Measurements from ENCODE around the gene NELL1. TPM values are rescaled to one million over a fixed set of nuclear protein-coding genes. Genes with fewer than 3 reads are reported as not detected.
"Not testable (repeated sequence)": the region's sequence is repeated elsewhere in the genome, so short reads cannot be mapped to it uniquely, and the experiment has no call there.

Gene NELL1
- total and polyA plus RNA-seq, 4 donors: 11.0 to 57.9 (median 31.2) TPM

DNA sequence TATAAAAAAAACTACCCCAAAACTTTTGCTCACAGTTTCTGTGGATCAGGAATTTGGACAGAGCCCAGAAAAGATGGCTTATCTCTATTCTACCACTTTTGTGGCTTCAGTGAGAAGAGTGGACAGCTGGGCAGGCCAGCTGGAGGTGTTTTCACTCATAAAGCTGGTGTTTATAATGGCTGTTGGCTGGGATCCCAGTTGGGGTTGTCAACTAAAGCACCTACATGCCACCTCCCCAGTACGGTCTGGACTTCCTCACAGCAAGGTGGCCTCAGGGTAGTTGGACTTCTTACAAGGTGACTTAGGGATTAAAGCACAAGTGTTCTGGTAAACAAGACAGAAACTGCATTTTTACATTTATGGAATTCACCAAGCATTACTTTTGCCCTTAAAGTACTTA is 171.0 kb downstream of the NELL1 start:
- Histone ChIP-seq H3K36me3 (ENCODE audit: control insufficient read depth, insufficient read depth, low read length) (no peaks in the 10 kb centered on the region), H3K27me3 (ENCODE audit: control insufficient read depth, insufficient read depth, low read length) (no peaks in the 10 kb centered on the region), H3K4me3 (ENCODE audit: low read depth, low read length) (no peak overlapping the region), H3K9me3 (ENCODE audit: control insufficient read depth, insufficient read depth, low read length) (no peaks in the 10 kb centered on the region), H3K27ac (ENCODE audit: low read depth, low read length) (no peak overlapping the region), H3K4me1 (ENCODE audit: control insufficient read depth, insufficient read depth, low read length) (no peaks in the 10 kb centered on the region)
- WGBS (ENCODE audit: insufficient coverage): 60% methylated on average over 1 of the region's 1 CpG
- no peak for DNase-seq (ENCODE audit: low read depth in 4 of 6, low spot score in 6 of 6)

DNA sequence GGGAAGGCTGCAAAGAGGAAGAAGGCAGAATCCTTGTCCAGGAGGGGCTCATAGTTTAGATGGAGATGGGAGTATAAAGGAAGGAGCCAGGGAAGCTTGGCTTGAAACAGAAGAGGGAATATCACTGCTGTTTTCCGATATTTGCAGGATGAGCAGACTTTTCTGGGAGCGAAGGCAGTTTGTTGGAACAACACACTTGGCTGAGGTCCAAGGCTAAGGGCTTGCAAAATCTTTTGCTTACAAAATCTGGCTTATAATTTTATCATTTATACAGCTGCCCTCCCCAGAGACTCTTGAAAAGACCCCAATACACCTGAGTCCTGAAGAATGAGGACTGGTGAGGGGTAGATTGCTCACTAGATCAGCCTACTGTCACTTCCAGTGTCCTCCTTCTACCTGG is 174.8 kb downstream of the NELL1 start:
- 67% methylated on average over 1 of the region's 2 CpGs for WGBS (ENCODE audit: insufficient coverage)
- Histone ChIP-seq H3K9me3 (ENCODE audit: control insufficient read depth, insufficient read depth, low read length) (no peaks in the 10 kb centered on the region), H3K36me3 (ENCODE audit: control insufficient read depth, insufficient read depth, low read length) (no peaks in the 10 kb centered on the region), H3K4me3 (ENCODE audit: low read depth, low read length) (no peak overlapping the region), H3K27me3 (ENCODE audit: control insufficient read depth, insufficient read depth, low read length) (no peaks in the 10 kb centered on the region), H3K4me1 (ENCODE audit: control insufficient read depth, insufficient read depth, low read length) (no peaks in the 10 kb centered on the region), H3K27ac (ENCODE audit: low read depth, low read length) (no peak overlapping the region)
- no peak for DNase-seq (ENCODE audit: low read depth in 4 of 6, low spot score in 6 of 6)

DNA sequence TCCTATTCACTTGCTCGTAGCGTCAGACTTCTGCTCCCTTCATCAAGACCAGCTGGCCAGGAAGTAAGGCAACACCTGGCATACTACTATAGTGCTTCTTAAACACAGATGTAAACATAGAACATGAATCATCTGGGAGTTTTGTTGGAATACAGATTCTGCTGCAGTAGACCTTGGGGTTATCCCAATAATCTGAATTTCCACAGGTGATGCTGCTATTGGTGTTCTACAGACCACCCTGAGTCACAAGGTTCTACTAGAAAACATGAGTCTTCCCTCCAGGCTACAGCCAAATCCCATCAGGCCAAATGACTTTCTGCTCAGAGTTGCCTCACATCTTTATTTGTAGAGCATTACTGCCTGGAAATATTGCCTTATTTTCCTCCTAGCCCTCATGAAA is 175.2 kb downstream of the NELL1 start:
- no CpG with 5 or more reads among the region's 2 CpGs for WGBS (ENCODE audit: insufficient coverage)
- no peak overlapping the region for H3K27ac ChIP-seq (ENCODE audit: low read depth, low read length)
- no peaks in the 10 kb centered on the region for H3K4me1 ChIP-seq (ENCODE audit: control insufficient read depth, insufficient read depth, low read length)

DNA sequence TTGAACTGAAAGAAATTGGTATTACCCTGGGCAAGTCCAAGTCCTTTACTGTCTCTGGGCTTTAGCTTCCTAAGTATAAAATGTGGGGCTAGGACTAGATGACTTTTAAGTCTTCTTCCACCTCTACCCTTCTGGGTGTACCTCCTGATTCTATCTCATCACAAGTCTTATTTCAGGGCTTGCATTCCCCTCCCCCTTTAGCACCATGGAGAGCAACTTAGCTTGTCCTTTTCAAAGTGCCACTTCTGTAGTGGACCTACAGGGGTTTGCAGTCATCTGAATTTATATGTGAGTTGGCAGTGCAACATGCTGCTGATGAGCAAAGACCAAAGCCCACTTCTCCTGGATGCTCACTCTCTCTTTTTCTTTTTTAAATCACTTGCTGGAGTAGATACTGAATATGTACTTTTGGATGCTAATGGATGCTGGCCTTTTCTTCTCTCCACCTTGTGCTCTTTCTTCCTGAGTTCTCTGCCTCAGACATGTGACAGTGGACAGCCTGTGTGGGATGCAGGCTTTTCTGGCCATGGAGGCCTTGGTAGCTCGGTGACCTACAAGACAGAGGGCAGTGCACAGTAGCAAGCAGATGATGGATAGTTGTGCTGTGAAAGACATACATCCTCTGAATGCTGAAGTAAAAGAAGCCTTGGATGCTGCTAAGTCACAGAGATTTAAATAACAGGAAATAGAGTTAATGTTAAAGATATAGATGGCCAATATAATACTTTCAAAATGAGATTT is 185.0 kb downstream of the NELL1 start:
- 80% methylated on average over 1 of the region's 1 CpG for WGBS (ENCODE audit: insufficient coverage)
- peak in 1 of 6 donors; percentile 20 for DNase-seq (ENCODE audit: low read depth in 4 of 6, low spot score in 6 of 6)
- Histone ChIP-seq H3K36me3 (ENCODE audit: control insufficient read depth, insufficient read depth, low read length) (no peaks in the 10 kb centered on the region), H3K4me3 (ENCODE audit: low read depth, low read length) (no peak overlapping the region), H3K9me3 (ENCODE audit: control insufficient read depth, insufficient read depth, low read length) (no peaks in the 10 kb centered on the region), H3K27ac (ENCODE audit: low read depth, low read length) (no peak overlapping the region), H3K4me1 (ENCODE audit: control insufficient read depth, insufficient read depth, low read length) (no peaks in the 10 kb centered on the region), H3K27me3 (ENCODE audit: control insufficient read depth, insufficient read depth, low read length) (no peaks in the 10 kb centered on the region)

More for the DNA sequence above, 175.2 kb downstream of the NELL1 start:
- H3K4me3 ChIP-seq (ENCODE audit: low read depth, low read length): no peak overlapping the region
- no peaks in the 10 kb centered on the region for H3K36me3 ChIP-seq (ENCODE audit: control insufficient read depth, insufficient read depth, low read length)
- no peaks in the 10 kb centered on the region for H3K9me3 ChIP-seq (ENCODE audit: control insufficient read depth, insufficient read depth, low read length)
- no peaks in the 10 kb centered on the region for H3K27me3 ChIP-seq (ENCODE audit: control insufficient read depth, insufficient read depth, low read length)
- peak in 1 of 6 donors; percentile 33 for DNase-seq (ENCODE audit: low read depth in 4 of 6, low spot score in 6 of 6)

DNA sequence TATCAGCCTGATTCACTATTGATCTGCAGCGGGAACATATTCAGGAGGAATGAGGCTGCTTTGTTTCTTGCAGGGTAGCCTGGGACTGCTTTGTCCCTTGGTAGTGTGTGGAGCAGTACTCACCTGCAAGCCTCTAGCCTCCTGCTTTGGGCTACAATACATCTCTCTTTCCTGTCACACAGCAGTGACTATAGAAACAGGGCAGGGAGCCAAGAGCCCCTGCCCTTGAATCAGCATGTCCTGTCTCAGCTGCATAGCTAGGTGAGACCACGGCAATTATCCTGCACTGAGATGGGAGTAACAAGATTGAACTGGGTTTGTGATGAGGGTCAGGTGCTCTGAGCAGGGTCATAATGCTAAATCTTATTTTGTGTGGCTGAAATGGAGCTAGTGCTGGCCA is 191.9 kb downstream of the NELL1 start:
- 60% methylated on average over 1 of the region's 2 CpGs for WGBS (ENCODE audit: insufficient coverage)
- H3K27ac ChIP-seq (ENCODE audit: low read depth, low read length): no peak overlapping the region
- peak in 1 of 6 donors; percentile 62 for DNase-seq (ENCODE audit: low read depth in 4 of 6, low spot score in 6 of 6)

DNA sequence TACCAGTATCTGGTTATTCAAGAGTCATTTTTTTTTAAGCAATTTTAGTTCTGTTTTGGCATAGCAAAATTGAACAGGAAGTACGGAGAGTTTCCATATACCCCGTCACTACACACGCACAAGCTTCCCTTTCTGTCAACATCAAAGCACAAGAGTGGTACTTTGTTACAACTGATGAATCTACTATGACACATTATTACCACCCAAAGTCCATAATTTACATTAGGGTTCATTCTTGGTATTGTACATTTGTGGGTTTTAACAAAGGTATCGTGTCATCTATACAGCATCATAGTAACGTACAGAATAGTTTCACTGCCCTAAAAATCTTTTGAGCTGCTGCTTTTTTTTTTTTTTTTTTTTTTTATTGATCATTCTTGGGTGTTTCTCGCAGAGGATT is 192.9 kb downstream of the NELL1 start:
- WGBS (ENCODE audit: insufficient coverage): no CpG with 5 or more reads among the region's 6 CpGs
- H3K36me3 ChIP-seq (ENCODE audit: control insufficient read depth, insufficient read depth, low read length); H3K27me3 ChIP-seq (ENCODE audit: control insufficient read depth, insufficient read depth, low read length); H3K4me3 ChIP-seq (ENCODE audit: low read depth, low read length); DNase-seq (ENCODE audit: low read depth in 4 of 6, low spot score in 6 of 6); H3K27ac ChIP-seq (ENCODE audit: low read depth, low read length); H3K4me1 ChIP-seq (ENCODE audit: control insufficient read depth, insufficient read depth, low read length); H3K9me3 ChIP-seq (ENCODE audit: control insufficient read depth, insufficient read depth, low read length): not testable (repeated sequence)

More for the DNA sequence above, 191.9 kb downstream of the NELL1 start:
- no peaks in the 10 kb centered on the region for H3K27me3 ChIP-seq (ENCODE audit: control insufficient read depth, insufficient read depth, low read length)
- H3K4me3 ChIP-seq (ENCODE audit: low read depth, low read length): no peak overlapping the region
- H3K4me1 ChIP-seq (ENCODE audit: control insufficient read depth, insufficient read depth, low read length): no peaks in the 10 kb centered on the region
- H3K9me3 ChIP-seq (ENCODE audit: control insufficient read depth, insufficient read depth, low read length): no peaks in the 10 kb centered on the region
- no peaks in the 10 kb centered on the region for H3K36me3 ChIP-seq (ENCODE audit: control insufficient read depth, insufficient read depth, low read length)

DNA sequence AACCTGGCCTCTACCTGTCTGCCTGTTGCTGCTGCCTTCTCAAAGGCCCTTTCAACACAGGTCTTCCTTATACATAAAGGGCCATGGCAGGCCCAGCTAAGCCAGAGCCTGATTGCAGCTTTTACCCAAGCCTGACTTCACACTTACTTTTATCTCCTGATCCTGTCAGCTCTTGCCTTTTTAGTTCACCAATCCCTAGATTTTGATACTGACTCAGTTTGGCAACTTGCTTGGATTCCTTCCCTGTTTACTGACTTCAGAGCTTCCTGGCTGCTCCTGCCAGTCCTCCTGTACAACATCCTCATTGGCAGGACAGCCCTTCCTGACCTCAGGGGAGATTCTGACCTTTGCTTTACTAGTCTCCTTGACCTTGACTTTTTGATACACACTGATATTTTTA is 195.2 kb downstream of the NELL1 start:
- H3K4me1 ChIP-seq (ENCODE audit: control insufficient read depth, insufficient read depth, low read length): no peaks in the 10 kb centered on the region
- H3K4me3 ChIP-seq (ENCODE audit: low read depth, low read length): no peak overlapping the region

DNA sequence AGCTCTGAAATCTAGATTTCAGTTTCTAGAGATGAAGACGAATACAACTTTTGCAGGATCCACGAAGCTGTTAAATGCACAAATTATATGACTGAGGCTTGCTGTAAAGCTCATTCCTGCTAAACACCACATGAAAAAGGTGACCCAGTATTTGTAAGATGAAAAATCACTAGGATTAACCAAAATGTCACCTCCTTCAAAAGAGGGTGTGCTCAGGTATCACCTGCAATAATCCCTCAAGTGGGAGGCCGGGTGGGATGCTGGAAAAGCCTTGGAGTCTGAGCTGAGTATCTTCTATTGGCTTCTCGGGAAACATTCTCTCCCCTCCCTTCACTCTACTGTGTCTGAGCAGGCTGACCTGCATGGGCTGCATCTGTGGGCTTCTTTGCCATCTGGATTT is 195.8 kb downstream of the NELL1 start:
- no peaks in the 10 kb centered on the region for H3K9me3 ChIP-seq (ENCODE audit: control insufficient read depth, insufficient read depth, low read length)
- WGBS (ENCODE audit: insufficient coverage): 100% methylated on average over 1 of the region's 4 CpGs

More for the DNA sequence above, 195.2 kb downstream of the NELL1 start:
- H3K9me3 ChIP-seq (ENCODE audit: control insufficient read depth, insufficient read depth, low read length): no peaks in the 10 kb centered on the region
- no peak overlapping the region for H3K27ac ChIP-seq (ENCODE audit: low read depth, low read length)
- DNase-seq (ENCODE audit: low read depth in 4 of 6, low spot score in 6 of 6): no peak
- no peaks in the 10 kb centered on the region for H3K27me3 ChIP-seq (ENCODE audit: control insufficient read depth, insufficient read depth, low read length)
- no peaks in the 10 kb centered on the region for H3K36me3 ChIP-seq (ENCODE audit: control insufficient read depth, insufficient read depth, low read length)

DNA sequence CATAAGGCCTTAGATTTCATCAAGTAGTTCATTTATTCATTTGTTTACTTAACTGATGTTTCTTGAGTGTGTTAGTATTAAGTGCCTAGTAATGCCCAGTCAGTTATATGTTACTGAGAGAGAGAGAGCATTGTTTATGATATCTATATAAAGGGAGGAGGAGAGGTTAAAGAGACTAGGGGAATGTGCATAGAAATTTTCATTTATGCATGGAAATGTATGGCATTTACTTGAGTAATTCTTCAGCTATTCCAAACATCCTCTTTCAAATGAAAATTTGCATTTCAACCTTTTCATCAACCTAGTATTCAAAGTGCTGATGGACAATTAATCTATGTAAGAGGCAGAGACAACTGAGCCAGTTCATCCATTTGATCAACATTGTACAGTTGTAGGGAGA is 199.7 kb downstream of the NELL1 start:
- H3K36me3 ChIP-seq (ENCODE audit: control insufficient read depth, insufficient read depth, low read length): no peaks in the 10 kb centered on the region
- no peak overlapping the region for H3K4me3 ChIP-seq (ENCODE audit: low read depth, low read length)
- H3K9me3 ChIP-seq (ENCODE audit: control insufficient read depth, insufficient read depth, low read length): no peaks in the 10 kb centered on the region
- DNase-seq (ENCODE audit: low read depth in 4 of 6, low spot score in 6 of 6): no peak
- no peaks in the 10 kb centered on the region for H3K27me3 ChIP-seq (ENCODE audit: control insufficient read depth, insufficient read depth, low read length)
- no peaks in the 10 kb centered on the region for H3K4me1 ChIP-seq (ENCODE audit: control insufficient read depth, insufficient read depth, low read length)
- no peak overlapping the region for H3K27ac ChIP-seq (ENCODE audit: low read depth, low read length)

More for the DNA sequence above, 195.8 kb downstream of the NELL1 start:
- no peak for DNase-seq (ENCODE audit: low read depth in 4 of 6, low spot score in 6 of 6)
- Histone ChIP-seq H3K4me3 (ENCODE audit: low read depth, low read length) (no peak overlapping the region), H3K36me3 (ENCODE audit: control insufficient read depth, insufficient read depth, low read length) (no peaks in the 10 kb centered on the region), H3K27ac (ENCODE audit: low read depth, low read length) (no peak overlapping the region), H3K4me1 (ENCODE audit: control insufficient read depth, insufficient read depth, low read length) (no peaks in the 10 kb centered on the region), H3K27me3 (ENCODE audit: control insufficient read depth, insufficient read depth, low read length) (no peaks in the 10 kb centered on the region)

DNA sequence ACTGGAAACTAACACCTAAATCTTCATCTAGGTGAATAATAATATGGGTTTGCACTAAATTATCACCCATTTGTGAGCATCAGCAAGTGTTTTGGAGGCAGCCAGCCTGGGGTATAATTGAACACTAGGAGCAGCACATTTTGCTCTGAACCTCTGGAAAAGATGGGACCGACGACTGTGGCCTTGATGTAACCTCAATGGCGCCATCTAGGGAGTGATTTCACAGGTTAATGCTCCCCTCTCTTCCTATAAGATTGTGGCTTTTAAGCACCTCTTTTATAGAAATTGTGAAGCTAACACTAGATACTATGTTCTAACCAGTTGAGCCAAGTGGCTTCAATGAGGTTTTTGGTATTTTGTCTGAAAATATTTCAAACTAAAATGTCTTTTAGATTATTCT is 203.7 kb downstream of the NELL1 start:
- Histone ChIP-seq H3K9me3 (ENCODE audit: control insufficient read depth, insufficient read depth, low read length) (no peaks in the 10 kb centered on the region), H3K4me3 (ENCODE audit: low read depth, low read length) (no peak overlapping the region), H3K4me1 (ENCODE audit: control insufficient read depth, insufficient read depth, low read length) (no peaks in the 10 kb centered on the region), H3K27me3 (ENCODE audit: control insufficient read depth, insufficient read depth, low read length) (no peaks in the 10 kb centered on the region), H3K36me3 (ENCODE audit: control insufficient read depth, insufficient read depth, low read length) (no peaks in the 10 kb centered on the region), H3K27ac (ENCODE audit: low read depth, low read length) (no peak overlapping the region)
- 20% methylated on average over 2 of the region's 3 CpGs for WGBS (ENCODE audit: insufficient coverage)
- peak in 2 of 6 donors; percentile 16 to 68 for DNase-seq (ENCODE audit: low read depth in 4 of 6, low spot score in 6 of 6)

Measured in spinal cord (tissue), 10 donors.